EH (cell line): ENCODE data around the gene ROCK2.
"Not testable (repeated sequence)": the region's sequence is repeated elsewhere in the genome, so short reads cannot be mapped to it uniquely, and the experiment has no call there.

ENCODE experiments used
- DNase-seq: peaks from one replicate; pipeline ENCODE4 v3.0.0-alpha.2; 2015; ENCODE audit warnings: low read depth

ROCK2 gene

DNA sequence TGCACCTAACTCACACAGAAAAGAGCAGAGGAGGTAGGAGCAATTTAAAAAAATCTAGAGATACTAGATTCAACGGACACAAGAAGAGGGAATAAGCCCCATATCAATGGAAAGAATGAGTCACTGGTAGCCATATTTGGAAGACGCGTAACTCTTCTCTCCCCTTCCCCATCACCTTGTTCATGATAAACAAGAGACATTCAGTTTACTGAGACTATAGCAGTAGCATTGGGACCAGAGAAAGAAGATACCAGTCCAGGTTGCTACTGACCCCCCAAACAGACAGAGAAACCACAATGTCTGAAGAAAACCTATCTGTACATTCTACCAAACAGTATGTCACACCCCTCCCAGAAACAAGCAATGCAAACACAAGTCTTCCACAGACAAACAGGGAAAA, 108.1 kb downstream of the ROCK2 start:
- DNase-seq, result no peak

DNA sequence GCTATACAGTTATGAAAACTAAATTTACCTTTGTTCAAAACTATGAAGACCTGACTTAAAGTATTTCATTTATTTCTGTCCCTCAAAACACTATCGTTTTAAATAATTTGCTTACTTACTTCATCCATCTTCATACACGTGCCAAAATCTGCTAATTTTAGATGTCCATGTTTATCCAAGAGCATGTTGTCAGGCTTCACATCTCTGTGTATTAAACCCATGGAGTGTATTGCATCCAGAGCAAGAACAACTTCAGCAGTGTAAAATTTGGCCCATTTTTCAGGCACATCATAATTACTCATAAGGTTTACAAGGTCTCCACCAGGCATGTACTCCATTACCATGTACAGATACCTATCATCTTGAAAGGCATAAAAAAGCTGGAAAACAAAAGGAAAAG, 108.9 kb downstream of the ROCK2 start:
- DNase-seq, result no peak

DNA sequence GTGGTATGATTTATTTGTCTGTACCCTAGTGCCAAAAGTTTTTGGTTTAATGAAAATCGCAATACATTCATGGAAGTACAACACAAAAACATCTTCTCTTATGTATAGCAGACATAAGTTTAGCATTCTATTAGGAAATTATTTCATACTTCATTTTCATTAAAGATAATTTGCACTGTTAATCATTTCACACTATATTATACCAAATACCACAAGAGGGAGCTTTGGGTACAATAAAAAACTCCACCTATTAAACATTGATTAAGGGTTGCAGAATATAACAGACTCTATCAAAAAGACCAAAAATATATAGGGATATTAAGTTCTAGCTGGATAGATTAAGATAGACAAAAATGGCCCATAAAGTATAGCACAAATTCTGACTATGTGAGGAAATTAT, 110.1 kb downstream of the ROCK2 start:
- peak; percentile 31 for DNase-seq

DNA sequence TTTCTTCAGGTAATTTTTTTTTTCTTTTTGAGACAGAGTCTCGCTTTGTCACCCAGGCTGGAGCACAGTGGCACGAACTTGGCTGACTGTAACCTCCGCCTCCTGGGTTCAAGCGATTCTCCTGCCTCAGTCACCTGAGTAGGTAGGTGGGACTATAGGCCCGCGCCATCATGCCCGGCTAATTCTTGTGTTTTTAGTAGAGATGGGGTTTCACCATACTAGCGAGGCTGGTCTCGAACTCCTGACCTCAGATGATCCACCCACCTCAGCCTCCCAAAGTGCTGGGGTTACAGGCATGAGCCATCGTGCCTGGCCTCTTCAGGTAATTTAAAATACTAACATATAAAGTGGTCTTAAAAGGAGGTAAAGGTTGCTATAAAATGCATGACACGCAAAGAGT, 113.2 kb downstream of the ROCK2 start:
- not testable (repeated sequence) for DNase-seq

DNA sequence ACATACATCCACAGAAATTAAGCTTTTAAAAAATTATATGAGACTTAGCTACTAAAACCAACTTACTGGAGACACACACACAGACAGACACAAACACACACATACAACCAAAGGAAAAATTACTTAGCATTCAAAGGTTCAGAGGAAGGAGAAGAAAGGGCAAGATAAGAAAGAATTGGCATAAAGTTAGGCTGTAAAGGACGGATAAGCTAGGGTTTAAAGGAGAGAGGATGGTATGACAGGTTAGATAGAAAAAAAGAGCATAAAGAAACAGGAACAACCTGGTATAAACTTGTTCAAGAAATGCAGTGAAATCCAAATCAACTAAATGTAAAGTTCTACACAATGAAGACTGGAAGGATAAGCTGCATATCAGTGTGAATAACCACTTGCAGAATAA, 115.7 kb downstream of the ROCK2 start:
- no peak for DNase-seq

DNA sequence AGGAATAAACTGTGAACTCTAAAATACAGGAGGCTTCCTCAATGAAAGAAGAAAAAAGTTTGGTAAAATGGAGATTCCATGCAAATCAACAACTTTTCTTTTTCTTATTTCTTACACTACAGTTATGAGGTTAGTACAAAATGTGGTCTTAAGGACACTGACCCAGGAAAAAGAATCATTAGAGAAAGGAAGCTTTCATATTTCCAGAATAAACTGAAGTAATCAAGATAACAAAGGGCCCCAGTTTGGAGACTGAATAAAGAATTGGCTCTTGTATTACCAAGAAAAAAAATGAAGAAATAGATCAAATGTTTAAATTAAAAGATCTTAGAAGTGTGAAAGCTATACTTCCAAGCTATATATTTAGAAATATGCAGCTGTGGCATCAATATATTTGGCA, 116.8 kb downstream of the ROCK2 start:
- no peak for DNase-seq

DNA sequence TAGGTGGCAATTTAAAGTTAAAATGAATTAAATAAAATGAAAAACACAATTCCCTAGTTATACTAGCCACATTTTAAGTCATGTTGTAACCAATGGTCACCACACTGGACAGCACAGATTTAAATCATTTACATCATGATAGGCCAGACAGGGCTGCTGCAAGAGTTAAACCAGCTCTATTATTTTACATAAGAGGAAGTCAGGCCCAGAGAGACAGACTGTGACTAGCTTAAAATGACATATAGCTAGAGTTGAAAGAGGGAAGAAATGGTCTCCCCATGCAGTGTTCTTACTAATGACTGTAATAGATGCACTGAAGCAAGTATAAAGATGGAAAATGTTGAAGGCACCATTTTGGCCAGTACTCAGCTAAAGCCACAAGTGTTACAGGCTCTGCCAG, 119.5 kb downstream of the ROCK2 start:
- no peak for DNase-seq

DNA sequence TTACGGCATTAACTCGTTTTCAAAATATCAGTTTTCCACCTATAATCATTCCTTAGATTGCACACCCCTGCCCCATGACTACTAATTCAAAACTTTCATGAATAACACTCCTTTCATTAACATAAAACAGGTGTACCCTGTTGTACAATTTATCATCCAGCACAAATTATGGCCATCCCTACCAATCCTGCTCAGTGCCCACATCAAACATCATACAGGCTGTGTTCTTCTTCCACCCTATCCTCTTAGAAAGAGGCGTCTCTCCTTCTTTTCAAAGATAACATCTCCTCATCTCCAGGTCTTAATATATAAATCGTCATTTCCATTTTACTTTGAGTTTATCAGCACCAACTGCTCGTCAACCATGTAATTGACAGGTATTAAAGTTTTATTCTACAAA, 121.6 kb downstream of the ROCK2 start:
- DNase-seq, result no peak

DNA sequence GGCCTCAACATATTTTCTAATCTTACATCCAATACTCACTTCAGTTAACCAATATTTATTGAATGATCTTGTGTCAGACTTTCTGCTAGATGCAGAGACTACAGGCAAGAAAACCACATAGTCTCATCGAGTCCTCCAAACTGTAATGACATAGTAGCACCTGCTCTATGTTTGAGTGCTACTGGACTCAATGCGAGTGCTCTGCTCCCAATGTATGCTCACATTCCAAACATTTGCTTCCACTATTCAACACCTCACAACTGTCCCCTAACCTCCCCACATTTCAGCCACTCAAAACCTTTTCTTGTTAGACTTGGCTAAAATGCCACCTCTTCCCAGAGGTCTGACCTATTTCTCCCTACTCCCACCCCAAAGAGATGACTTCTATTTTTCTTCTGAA, 124.0 kb downstream of the ROCK2 start:
- DNase-seq, result no peak

DNA sequence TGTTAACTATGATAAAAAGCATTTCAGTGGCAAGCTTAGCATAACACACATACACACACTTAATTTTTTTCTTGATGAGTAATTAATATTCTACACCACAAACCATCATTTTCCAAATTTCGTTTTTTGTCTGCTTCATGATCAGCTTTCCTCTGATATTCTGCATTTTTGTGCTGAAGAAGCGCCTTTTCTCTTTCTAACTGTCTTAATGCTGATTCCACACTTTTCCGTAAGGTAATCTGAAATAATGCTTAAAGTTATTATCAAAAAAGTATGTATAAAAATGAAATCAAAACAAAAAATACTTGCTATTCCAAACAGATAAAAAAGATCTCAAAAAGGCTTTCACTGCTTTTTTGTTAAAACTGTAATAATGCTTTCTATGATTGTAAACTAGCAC, 129.0 kb downstream of the ROCK2 start:
- DNase-seq, result no peak

DNA sequence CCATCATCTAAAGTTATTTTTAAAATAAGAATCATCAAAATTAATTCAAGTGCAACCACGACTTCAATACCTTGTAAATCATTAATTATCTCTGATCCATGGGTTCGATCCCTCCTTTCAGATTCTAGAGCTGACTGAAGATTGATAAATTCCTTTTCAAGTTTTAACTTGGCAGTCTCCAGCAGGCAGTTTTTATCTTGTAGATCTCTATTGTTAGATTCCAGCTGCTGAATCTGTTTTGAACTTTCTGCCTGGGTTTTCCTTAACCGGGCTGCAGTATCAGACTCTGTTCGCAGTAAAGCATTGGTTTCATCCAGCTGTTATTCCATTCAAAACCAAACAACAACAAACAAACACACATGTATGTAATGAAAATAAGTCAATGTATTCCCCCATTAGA, 129.7 kb downstream of the ROCK2 start:
- DNase-seq, result no peak

DNA sequence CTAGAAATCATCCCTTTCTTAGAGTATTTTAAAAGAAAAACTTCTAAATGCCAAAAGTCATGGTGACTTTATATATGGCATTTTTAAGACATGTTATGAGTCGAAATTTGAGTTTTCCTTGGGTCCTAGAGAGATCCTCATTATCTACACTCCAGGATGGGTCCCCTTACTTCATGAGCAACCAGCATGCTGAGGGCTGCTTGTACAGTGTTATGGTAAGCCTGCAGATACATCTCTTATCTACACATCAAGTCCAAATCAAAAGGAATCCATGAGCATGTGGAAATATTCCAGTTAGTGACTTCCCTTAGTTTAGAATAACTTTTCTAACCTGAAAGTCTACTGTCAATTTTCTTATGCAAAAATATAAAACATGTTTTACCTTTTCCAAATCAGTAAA, 130.5 kb downstream of the ROCK2 start:
- DNase-seq, result no peak

DNA sequence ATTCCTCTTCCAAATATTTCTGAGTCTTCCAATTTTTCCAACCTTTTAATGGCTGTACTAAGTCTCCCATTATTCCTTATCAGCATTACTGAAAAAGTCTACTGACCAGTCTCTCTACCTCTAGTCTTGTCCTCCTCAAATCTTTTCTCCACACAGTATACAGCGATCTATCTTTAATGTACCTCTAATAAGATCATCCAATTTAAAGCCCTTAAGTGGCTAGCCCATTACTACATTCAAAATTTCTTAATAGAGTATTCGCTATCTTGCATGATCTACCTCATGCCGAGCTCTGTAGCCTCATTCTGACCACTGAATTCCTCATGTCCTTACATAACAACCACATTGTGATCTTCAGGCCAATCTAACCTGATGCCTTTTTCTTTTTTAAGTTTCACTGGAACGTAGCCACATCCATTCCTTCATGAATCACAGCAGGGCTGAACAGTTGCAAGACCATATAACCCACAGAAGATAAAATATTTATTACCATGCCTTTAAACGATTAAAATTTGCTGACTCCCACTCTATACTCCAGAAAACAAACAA, 131.3 kb downstream of the ROCK2 start:
- peak; percentile 67 for DNase-seq

DNA sequence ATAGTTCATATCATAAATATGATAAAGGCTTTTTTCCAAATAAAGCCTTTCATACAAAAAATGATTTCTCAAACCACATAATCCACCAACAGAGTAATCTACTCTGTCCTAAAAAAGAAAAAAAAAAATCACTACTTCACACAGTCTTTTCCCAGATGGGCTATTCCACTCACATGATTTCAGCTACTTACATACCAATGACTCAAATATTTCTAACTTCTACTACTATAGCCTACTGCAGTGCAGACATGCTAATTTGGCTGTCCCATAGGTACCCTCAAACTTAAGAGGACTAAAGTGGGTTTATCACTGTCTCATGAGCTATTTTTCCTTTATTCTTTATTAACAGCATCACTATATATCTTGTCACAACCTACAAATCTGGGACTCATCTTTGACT, 131.8 kb downstream of the ROCK2 start:
- DNase-seq, result peak; percentile 13

DNA sequence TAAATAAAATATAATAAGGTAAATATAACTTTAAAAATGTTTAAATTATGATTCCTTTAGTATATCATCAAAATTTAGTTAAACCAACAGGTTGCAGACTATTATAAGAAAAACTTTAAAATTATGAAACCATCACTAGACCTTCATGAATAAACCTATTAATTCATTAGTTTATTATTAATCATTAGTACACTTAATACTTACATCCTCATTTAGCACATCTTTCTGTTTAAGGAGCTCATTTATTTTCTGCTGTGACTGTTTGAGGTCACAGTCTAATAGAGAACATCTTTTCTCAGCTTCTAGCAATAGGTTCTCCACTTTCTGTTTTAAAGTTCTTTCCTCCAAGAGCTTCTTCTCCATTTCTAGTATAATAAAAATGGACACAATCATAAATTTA, 136.4 kb downstream of the ROCK2 start:
- no peak for DNase-seq

DNA sequence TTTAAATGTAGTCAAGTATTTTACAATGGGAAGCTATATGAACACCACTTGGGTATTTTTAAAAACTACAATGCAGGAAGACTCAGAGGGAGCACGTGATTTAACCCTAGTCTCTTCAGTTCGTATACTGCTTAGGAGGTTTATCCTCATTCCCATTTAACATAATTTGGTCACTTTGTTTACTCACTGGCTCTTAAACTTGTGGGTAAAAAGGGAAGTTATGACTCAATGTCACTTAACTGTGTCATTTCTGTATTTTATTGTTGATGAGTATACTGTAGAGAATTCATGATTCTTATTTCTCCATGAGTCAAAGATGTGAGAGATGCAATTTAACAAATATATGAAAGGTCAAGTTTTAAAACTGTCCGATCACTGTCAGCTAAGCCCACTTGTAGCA, 141.0 kb downstream of the ROCK2 start:
- peak; percentile 90 for DNase-seq

DNA sequence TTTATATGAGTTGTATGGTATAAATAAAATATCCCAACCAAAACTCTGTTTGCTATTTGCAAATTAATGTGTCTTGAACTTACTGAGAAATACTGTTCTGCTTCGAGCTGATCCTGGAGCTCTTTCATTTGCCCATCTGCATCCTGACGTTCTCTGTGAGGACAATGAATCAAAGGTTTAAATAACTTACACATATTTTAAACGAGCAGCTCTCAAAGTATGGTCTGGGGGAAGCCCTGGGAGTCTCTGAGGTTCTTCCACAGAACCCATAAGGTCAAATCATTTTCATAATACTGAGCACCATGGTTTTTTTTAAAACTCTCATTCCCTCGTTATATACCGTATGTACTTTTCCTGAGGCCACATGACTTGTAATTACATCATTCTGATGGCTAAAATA, 142.5 kb downstream of the ROCK2 start:
- no peak for DNase-seq

DNA sequence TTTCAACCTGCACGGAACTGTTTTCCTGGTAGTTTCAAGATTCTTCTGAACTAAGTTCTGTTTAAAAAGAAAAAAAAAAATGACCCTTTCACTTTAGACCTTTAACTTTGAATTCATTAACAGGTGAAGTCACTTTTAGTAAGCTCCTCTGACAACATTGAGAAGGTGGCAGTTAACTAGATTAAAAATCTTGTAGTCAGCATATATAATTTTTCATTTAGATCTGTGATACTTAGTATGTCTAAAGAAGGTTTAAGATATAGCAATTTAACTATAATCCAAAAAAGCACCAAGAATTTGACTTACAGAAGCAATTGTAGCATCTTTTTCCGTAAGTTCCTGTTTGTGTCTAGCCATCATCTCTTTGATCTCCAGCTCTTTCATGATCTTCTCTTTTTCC, 143.8 kb downstream of the ROCK2 start:
- no peak for DNase-seq

DNA sequence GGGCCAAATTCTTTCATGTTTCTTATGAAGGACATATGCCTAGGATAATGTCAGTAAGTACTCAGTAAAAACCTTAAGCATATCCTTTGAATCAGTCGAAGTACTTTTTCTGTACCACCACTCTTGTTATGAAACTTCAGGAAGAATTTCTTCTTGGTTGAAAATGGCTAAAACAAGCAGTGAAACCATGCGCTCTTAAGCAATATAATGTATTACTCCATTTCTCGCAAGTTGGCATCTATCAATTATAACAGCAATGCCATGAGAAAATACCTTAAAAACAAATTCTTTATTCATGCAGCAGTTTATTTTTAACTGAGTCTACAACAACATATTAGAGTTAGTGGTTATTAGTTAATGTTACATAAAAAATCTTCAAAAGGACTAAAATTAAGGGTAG, 148.2 kb downstream of the ROCK2 start:
- DNase-seq, result no peak

DNA sequence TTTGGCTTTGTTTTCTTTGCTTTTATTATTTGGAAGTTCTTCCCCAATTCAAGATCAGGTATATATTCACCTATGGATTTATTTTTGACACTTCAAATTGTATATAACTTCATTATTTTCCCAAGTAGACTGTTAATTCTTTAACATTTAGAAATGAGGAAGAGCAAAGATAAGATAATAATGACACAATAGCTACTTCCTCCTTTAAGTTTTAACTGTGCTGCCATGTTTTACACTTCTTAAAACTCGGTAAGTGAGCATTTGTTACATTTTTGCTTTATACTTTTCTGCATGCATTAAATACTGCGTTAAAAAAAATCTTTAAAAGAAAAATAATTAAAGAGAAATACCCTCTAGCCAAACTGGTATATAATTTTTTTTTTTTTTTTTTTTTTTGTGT, 156.7 kb downstream of the ROCK2 start:
- no peak for DNase-seq

DNA sequence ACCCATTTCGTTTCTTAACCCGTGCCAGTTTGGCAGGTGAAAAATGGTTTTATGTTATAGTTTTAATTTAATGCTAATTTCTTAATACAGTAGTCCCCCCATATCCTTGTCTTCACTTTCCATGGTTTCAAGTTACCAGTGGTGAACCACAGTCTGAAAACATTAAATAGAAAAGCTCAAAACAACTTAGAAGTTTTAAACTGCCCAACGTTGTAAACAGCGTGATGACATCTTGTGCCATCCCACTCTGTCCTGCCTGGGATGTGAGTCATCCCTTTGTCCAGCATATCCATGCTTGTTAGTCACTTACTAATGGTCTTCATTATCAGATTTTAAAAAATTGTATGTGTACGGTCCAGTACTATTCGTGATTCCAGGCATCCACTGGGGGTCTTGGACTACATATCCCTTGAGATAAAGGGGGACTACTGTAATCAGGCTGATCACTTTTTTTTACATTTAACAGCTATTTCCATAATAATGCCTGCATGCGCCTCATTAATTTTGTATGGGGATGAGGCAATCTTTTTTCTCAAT, 157.3 kb downstream of the ROCK2 start:
- peak; percentile 90 for DNase-seq

DNA sequence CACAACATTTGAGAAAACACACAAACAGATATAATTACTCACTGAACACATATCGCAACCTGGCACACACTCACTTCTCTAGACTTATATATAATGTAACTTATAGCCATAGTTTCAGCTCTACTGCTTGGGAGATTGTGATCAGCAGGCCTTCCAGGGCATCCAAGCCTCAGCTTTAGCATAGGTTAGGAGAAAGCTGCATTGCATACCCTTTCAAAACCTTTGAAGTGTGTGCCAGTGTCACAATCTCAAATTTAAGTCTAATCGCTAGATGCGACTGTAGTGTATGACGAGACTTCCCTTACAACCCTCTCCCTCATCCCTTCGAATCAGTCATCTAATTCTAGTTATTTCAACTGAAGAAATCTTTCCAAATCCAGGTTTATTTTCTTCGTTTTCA, 158.3 kb downstream of the ROCK2 start:
- DNase-seq, result no peak

DNA sequence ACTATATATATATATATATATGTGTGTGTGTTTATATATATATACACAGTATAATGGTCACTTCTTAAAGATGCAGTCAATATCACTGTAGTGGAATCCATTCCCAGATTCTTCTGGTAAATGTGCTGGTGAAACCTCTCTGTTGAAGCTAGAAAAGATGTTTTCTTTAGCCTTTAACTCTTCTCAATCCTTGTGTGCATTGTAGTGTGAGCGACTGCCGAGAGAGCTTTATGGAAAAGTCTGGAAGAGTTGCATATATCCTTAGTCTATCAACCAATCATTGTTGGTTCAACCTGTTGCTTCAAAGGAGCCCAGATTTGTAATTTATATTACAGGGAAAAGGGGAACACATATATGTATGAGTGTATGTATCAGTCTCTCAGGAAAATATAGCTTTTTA, 161.5 kb downstream of the ROCK2 start:
- DNase-seq, result no peak

DNA sequence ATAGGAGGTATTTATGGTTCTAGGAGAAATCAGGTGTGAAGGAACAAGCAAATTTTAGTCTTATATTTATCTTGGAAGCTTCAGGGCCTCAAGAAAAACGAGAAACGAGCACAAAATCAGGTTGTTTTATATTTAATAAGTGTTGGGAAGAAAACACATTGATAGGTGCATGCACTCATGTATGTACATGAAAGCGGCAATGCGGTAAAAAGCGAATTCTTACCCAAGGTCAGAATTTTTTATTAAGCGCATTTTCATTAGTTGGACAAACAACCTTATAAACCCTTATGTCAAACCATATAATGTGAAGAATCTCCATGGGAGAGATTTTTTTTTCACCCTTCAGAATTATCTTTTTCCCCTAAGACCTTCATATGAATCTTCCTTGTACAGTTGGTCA, 163.8 kb downstream of the ROCK2 start:
- DNase-seq, result no peak

DNA sequence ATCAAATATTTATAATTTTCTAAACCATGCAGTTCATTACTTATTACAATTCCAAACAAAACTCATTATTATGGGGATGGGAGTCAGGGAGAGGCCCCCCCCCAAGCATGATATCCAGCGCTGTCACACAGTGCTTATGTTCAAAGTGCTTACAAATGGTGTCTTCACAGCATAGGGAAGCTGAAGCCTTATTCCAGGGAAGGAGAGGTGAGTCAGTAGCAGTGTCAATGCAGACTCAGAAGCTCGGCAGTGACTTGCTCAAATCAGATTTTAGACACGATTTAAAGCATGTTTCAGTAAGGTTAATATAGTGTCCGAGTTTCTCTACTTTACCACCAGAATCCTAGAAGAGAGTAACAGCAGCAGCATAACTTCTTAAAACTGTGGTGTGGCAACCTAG, 164.5 kb downstream of the ROCK2 start:
- no peak for DNase-seq
